ENCODE results near the gene MIA2.

GRCh38 chr14:39266871-39267607 lies 33.3 kb downstream of the MIA2 start:
- TF ChIP-seq POLR2A (IDR thresholded peaks at IDR 0.05; ENCODE audit: low read depth, low read length), result peak; percentile 72; the same call in 1 of the 2 replicates
- peak; percentile 64; the same call in 1 of the 2 replicates for TF ChIP-seq POLR2AphosphoS5 (IDR thresholded peaks at IDR 0.05; ENCODE audit: low read depth, low read length)

All from GM12892 (cell line).